NT2/D1 (cell line): ENCODE data around the gene PTPRK.

Source experiments
- DNase-seq: peaks from one replicate; pipeline ENCODE4 v3.0.0-alpha.2; 2011; ENCODE audit warnings: low read depth, low spot score
- H3K27me3 ChIP-seq: 2 replicates; pipeline ENCODE4 v1.6.0; 2011; ENCODE audit warnings: mild to moderate bottlenecking; ENCODE audit not compliant: insufficient read length, insufficient read depth
- H3K36me3 ChIP-seq: 2 replicates; pipeline ENCODE4 v1.6.1; 2011; ENCODE audit warnings: mild to moderate bottlenecking, low read length, mixed read lengths; ENCODE audit not compliant: insufficient read depth, insufficient read length
- H3K4me1 ChIP-seq: 2 replicates; pipeline ENCODE4 v1.5.1; 2011; ENCODE audit not compliant: insufficient read depth, insufficient read length
- H3K4me3 ChIP-seq: 2 replicates; pipeline ENCODE4 v1.5.1; 2011; ENCODE audit warnings: low read depth; ENCODE audit not compliant: insufficient read length
- H3K9ac ChIP-seq: 2 replicates; pipeline ENCODE4 v1.6.0; 2011; ENCODE audit warnings: low read depth; ENCODE audit not compliant: insufficient read length
- H3K9me3 ChIP-seq: 2 replicates; pipeline ENCODE4 v1.5.1; 2011; ENCODE audit warnings: mild to moderate bottlenecking, low read length; ENCODE audit not compliant: insufficient read depth
- SUZ12 ChIP-seq: IDR thresholded peaks from 2 replicates; pipeline ENCODE4 v1.6.1; 2011; ENCODE audit not compliant: insufficient read length, insufficient read depth; ENCODE audit errors: extremely low read depth
- YY1 ChIP-seq: IDR thresholded peaks from 2 replicates; pipeline ENCODE4 v1.6.1; 2011; ENCODE audit not compliant: insufficient read length, insufficient read depth
- ZNF274 ChIP-seq: IDR thresholded peaks from 2 replicates; pipeline ENCODE4 v1.6.1; 2011; ENCODE audit warnings: mild to moderate bottlenecking, low read depth, low read length

Gene PTPRK

DNA sequence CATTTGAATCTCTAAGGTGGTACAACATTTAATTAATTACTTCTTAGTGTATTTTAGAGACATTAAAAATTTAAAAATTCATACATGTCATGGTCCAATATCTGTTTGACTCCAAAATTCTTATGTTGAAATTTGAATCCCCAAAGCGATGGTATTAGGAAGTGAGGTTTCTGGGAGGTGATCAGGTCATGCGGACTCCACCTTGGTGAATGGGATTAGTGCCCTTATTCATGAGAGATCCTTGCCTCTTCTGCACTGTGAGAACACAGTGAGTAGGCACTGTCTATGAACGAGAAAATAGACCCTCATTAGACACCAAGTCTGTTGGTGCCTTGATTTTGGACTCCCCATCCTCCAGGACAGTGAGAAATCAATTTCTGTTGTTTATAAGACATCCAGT is 254.7 kb downstream of the PTPRK start:
- H3K4me1 ChIP-seq = no peaks in the 10 kb centered on the region
- TF ChIP-seq ZNF274 (no peak), SUZ12 (no peak), YY1 (no peak)
- no peak for DNase-seq

DNA sequence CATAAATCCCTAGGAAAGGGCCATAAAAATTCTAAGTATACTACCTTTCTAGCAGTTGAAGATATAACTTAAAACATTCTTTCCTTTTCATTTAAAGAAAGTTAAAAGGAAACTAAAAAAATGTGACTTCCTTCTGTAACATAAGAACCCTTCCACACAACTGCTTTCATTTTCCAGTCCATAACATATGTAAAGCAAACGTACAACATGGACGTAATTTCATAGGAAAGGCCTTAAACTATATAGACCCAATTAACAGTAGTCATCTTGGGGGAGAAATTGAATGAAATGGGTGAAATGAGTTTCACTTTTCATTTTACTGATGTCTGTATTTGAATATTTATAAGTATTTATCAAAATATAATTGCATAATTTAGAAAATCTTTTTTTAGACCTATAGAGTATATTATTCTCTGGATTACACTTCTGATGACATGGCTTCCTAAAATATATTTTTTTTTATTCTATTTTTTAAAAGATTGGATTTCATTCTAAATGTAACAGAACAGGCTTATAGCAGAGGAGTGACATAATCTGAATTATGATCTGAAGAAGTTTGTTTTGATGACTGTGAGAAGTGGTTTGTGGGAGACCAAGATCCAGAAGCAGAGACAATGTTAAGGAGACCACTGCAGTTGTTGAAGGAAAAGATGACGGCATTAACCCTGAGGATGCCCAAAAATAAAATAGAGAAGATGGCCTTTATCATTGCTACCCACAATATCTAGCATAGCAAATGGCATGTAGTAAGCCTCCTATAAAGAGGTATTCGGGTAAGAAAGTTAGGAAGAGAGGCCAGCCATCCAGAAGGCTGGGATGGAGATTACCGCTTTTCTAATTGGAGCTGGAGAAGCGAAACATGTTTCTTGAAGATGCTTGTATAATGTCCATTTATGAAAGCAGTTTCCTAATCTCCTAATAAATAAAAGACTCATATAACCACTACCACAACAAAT is 260.4 kb downstream of the PTPRK start:
- Histone ChIP-seq H3K4me3 (no peak overlapping the region), H3K4me1 (no peaks in the 10 kb centered on the region), H3K9me3 (no peaks in the 10 kb centered on the region), H3K36me3 (no peaks in the 10 kb centered on the region), H3K27me3 (no peaks in the 10 kb centered on the region), H3K9ac (no peak overlapping the region)
- DNase-seq = no peak
- TF ChIP-seq SUZ12 = no peak

More for the DNA sequence above, 254.7 kb downstream of the PTPRK start:
- Histone ChIP-seq H3K4me3 (no peak overlapping the region), H3K36me3 (no peaks in the 10 kb centered on the region), H3K9me3 (no peaks in the 10 kb centered on the region), H3K27me3 (no peaks in the 10 kb centered on the region), H3K9ac (no peak overlapping the region)

DNA sequence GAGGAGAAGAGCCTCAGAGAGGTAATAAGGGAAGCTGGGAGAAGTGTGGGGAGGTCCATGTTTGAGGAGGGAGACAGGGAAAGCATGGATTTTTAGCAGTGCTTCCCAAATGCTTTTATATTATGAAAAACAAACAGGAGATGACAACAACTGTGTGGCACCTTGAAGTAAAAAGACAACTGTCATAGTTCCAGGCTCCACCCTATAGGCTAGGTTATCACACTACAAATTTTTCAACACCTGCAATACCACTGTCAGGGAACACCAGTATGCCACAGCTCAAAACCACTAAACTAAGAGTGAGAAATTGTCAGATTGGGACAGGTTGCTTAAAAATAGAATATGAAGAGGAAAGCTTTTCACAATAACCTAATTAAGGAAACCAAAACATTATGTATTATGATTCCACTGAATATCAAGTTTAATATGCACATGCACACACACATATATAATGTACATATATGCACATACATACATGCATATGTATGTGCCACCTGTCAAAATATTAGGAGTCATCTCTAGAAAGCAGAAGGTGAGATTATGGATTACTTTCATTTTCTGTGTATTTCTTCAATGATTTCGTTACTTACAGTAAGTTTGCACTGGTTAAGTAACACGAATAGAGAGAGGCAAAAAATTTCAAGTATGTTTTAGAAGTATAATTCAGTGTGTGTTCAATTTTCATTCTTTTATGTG is 261.2 kb downstream of the PTPRK start:
- TF ChIP-seq ZNF274 (no peak), SUZ12 (no peak), YY1 (no peak)
- H3K9ac ChIP-seq = no peak overlapping the region
- H3K4me3 ChIP-seq = no peak overlapping the region
- DNase-seq = no peak
- no peaks in the 10 kb centered on the region for H3K4me1 ChIP-seq
- H3K36me3 ChIP-seq = no peaks in the 10 kb centered on the region
- no peaks in the 10 kb centered on the region for H3K9me3 ChIP-seq
- no peaks in the 10 kb centered on the region for H3K27me3 ChIP-seq

DNA sequence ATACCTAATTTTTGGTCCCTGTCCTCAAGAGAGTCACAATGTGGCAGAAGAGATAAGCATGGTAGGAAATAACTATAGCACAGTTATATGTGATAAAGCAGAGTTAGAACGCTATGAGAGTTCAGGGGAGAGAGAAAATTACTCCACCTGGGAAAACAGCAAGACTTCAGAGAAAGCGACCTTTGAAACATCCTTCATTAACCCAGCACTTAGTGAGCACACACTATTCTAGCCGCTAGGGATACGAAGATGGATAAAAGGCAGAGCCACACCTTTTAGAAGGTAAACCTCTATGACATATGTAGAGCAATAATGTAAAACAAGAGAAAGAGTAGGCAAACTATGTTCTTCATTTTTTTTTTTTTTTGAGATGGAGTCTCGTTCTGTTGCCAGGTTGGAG is 264.3 kb downstream of the PTPRK start:
- Histone ChIP-seq H3K4me1 (no peaks in the 10 kb centered on the region), H3K4me3 (no peak overlapping the region), H3K9ac (no peak overlapping the region), H3K27me3 (no peaks in the 10 kb centered on the region), H3K9me3 (no peaks in the 10 kb centered on the region), H3K36me3 (no peaks in the 10 kb centered on the region)
- TF ChIP-seq SUZ12 = no peak
- TF ChIP-seq YY1 = no peak
- no peak for TF ChIP-seq ZNF274
- DNase-seq = no peak

DNA sequence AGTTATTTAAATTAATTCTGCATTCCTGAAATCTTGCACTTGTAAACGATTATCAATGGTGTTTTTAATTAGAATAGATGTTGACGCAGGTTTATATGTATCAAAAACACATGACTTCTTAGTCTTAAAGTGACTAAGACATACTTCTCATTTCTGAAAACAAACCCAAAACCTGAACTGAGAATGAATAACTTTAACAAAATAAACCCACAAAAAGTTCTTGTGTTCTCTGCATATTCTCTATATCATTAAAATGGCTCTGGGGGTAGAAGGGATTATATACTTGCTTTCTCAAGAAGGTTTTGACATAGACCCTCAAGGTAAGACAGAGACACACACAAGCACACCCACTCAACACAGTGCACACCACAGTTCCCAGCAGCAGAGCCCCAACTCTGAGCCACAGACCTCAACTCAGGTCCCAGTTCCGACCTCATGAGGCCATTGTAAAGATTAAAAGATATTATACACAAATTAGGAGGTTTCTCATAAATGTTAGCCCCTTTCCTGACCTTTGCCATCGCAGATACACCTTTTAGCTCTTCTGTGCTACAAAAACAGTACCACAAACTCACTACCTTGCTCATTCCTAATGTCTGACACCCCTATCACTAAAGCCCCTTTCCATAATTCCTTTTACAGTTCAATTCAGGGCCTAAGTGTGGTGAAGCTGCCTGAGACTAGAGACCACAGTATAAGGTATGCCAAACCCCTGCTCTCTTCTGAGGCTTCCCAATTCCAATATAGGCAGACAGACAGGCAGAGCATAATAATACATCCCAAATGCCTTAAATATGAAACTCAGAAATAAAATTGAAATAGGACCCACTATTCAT is 267.8 kb downstream of the PTPRK start:
- Histone ChIP-seq H3K4me3 (no peak overlapping the region), H3K9ac (no peak overlapping the region), H3K4me1 (no peaks in the 10 kb centered on the region), H3K27me3 (no peaks in the 10 kb centered on the region), H3K9me3 (no peaks in the 10 kb centered on the region), H3K36me3 (no peaks in the 10 kb centered on the region)
- TF ChIP-seq SUZ12 (no peak), ZNF274 (no peak), YY1 (no peak)
- DNase-seq = no peak

DNA sequence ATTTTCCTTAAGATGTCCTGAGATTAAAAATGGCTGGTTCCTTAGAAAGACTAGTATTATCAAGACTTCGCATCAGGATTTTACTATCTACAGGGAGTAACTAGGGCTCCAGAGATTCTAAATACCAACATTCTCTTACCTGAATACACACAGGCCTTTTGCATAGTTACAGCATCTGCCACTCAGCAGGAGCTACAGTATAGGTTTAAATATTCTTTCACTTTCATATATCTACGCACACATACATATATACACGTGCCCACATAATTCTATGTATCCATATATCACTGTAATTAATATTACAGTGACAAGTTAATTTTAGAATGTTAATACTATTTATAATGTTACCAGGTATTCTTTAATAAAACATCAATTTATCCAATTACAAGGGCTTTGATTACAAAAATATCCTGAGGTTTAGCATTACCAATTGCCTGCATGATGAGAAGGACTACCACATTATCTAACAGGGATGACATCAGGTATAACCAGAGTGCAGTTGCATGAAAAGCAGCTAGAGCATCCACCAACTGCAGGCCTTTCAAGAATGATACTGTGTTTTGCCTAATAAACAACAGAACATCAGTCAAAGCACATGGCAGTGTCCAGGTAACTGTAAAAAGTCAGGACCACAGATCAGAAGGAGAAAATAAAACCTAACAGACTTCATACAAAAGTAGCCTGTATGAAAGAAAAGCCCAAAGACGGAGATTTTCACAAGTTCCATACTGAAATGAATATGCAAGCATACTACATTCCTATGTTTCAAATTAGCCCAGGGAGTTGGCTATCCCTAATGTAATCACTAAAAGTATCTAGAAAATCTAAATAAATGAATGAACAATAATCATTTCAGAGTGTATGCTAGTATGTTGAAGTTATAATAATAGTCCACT is 268.7 kb downstream of the PTPRK start:
- DNase-seq = no peak
- TF ChIP-seq SUZ12 (no peak), YY1 (no peak), ZNF274 (no peak)
- H3K9me3 ChIP-seq = no peaks in the 10 kb centered on the region
- no peaks in the 10 kb centered on the region for H3K4me1 ChIP-seq
- no peaks in the 10 kb centered on the region for H3K36me3 ChIP-seq
- H3K27me3 ChIP-seq = no peaks in the 10 kb centered on the region
- no peak overlapping the region for H3K9ac ChIP-seq
- H3K4me3 ChIP-seq = no peak overlapping the region
